ENCODE results near the gene PACS2.

DNA sequence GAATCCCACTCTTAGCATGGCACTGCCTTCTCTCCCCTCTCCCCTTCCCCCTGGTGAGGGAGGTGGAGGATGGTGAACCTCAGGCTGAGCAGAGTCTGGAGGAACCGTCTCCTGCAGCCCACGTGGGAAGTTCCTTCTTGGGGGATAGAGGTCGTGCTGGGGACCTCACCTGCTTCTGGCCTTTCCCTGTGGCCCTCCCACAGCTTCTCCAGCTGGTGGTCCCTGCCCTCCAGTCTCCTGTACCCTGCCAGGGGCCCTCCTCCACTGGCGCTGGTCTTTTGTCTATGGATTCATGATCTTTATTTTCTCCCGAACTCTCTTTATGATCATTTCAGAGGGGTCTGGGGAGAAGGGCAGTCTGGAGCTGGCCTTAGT, 96.1 kb downstream of the PACS2 start:
- TF ChIP-seq, protein P1, sequence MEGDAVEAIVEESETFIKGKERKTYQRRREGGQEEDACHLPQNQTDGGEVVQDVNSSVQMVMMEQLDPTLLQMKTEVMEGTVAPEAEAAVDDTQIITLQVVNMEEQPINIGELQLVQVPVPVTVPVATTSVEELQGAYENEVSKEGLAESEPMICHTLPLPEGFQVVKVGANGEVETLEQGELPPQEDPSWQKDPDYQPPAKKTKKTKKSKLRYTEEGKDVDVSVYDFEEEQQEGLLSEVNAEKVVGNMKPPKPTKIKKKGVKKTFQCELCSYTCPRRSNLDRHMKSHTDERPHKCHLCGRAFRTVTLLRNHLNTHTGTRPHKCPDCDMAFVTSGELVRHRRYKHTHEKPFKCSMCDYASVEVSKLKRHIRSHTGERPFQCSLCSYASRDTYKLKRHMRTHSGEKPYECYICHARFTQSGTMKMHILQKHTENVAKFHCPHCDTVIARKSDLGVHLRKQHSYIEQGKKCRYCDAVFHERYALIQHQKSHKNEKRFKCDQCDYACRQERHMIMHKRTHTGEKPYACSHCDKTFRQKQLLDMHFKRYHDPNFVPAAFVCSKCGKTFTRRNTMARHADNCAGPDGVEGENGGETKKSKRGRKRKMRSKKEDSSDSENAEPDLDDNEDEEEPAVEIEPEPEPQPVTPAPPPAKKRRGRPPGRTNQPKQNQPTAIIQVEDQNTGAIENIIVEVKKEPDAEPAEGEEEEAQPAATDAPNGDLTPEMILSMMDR (IDR thresholded peaks at IDR 0.05), result no peak
- TF ChIP-seq POLR2AphosphoS5 (IDR thresholded peaks at IDR 0.05), result no peak

Data from prostate gland (tissue), 2 donors.